HepG2 (cell line): ENCODE data around the gene PPP1R15A. TPM values are rescaled to one million over a fixed set of nuclear protein-coding genes. Genes with fewer than 3 reads are reported as not detected.

ENCODE experiments used
- ATAC-seq: fragments of 200-7000 bp; cut with Tn5 transposase; 3 replicates; pipeline ENCODE4 v1.9.1; 2020; ENCODE audit warnings: mild to moderate bottlenecking, moderate library complexity
- BruUV-seq: library from RNA; stranded (reverse); fragments of 400-500 nt; replicated peaks from 2 replicates; lab custom pipeline; 2021; lab: Mats Ljungman, UMichigan
- CTCF ChIA-PET: fragments of 300-600 bp; formaldehyde crosslinking; extraction: SDS; loops from one replicate; lab custom pipeline; 2021; ENCODE audit warnings: low total read pairs, inconsistent platforms, low intra/inter-chr PET ratio; lab: Yijun Ruan, JAX
- POLR2A ChIA-PET: fragments of 350-600 bp; sonication (Branson Sonifier 250); formaldehyde crosslinking; loops from one replicate; lab custom pipeline; 2020; ENCODE audit warnings: antibody characterized with exemption, inconsistent platforms; lab: Yijun Ruan, JAX
- DNase-seq: peaks from one replicate; pipeline ENCODE4 v3.0.0-alpha.2; 2015; ENCODE audit warnings: low spot score
- FAIRE-seq: peaks from 3 replicates; lab custom pipeline; 2011; peaks lifted over from hg19 to GRCh38; lab: Jason Lieb, UNC
- H2AFZ ChIP-seq: one replicate; pipeline ENCODE4 v1.6.1; 2011; ENCODE audit warnings: low read length, inconsistent platforms
- H3K27ac ChIP-seq: fragments of 300-600 bp; 3 replicates; pipeline ENCODE4 v1.8.0; 2011; ENCODE audit warnings: mixed run types, mild to moderate bottlenecking, mixed read lengths, low read length, inconsistent platforms; ENCODE audit not compliant: insufficient read depth; ENCODE audit errors: extremely low read length
- H3K27me3 ChIP-seq, 2 experiments: fragments of 200-600 bp in 1 of 2; 2 replicates in 1 of 2; 3 replicates in 1 of 2; pipeline versions ENCODE4 v1.6.0 to v1.8.0; 2011; ENCODE audit warnings: low read length in 2 of 2, mild to moderate bottlenecking in 2 of 2, moderate library complexity in 2 of 2, inconsistent platforms in 1 of 2; ENCODE audit not compliant: insufficient read depth in 2 of 2, control insufficient read depth in 1 of 2
- H3K36me3 ChIP-seq, 2 experiments: fragments of 200-600 bp in 1 of 2; replicated peaks in 1 of 2; 2 replicates in 1 of 2; 3 replicates in 1 of 2; pipeline versions ENCODE4 v1.5.1 to v1.8.0; 2011; ENCODE audit warnings: low read length in 2 of 2, inconsistent platforms in 1 of 2; ENCODE audit not compliant: insufficient read depth in 2 of 2, control insufficient read depth in 1 of 2
- H3K4me1 ChIP-seq: 2 replicates; pipeline ENCODE4 v1.5.1; 2012; ENCODE audit warnings: low read length, inconsistent platforms; ENCODE audit not compliant: insufficient read depth
- H3K4me2 ChIP-seq: 2 replicates; pipeline ENCODE4 v1.6.0; 2011; ENCODE audit warnings: low read depth, low read length, inconsistent platforms
- H3K4me3 ChIP-seq, 3 experiments: fragments of 200-600 bp in 1 of 3; sonication (generic), shearing (Covaris generic) in 1 of 3; replicated peaks in 1 of 3; 2 replicates each; pipeline ENCODE4 v1.5.1; 2011 to 2016; ENCODE audit warnings: low read length in 3 of 3, inconsistent platforms in 2 of 3, low read depth in 2 of 3, mild to moderate bottlenecking in 2 of 3, control low read depth in 1 of 3, mixed read lengths in 1 of 3; ENCODE audit not compliant: insufficient read depth in 1 of 3
- H3K79me2 ChIP-seq: one replicate; pipeline ENCODE4 v1.6.1; 2011; ENCODE audit warnings: low read length, inconsistent platforms; ENCODE audit not compliant: insufficient read depth
- H3K9ac ChIP-seq: 2 replicates; pipeline ENCODE4 v1.6.0; 2011; ENCODE audit warnings: mild to moderate bottlenecking, low read depth, low read length, inconsistent platforms; ENCODE audit not compliant: insufficient read depth
- H3K9me3 ChIP-seq: 2 replicates; pipeline ENCODE4 v1.5.1; 2012; ENCODE audit warnings: mild to moderate bottlenecking, low read length
- H4K20me1 ChIP-seq: 2 replicates; pipeline ENCODE4 v1.6.0; 2011; ENCODE audit warnings: inconsistent platforms, mild to moderate bottlenecking, low read length, moderate library complexity; ENCODE audit not compliant: insufficient read depth
- CREM ChIP-seq, 2 experiments: sonication (generic) in 1 of 2; formaldehyde crosslinking in 1 of 2; IDR thresholded peaks; 2 replicates each; pipeline versions ENCODE4 v1.4.0 to v1.6.1; 2016 to 2020; ENCODE audit warnings: antibody characterized with exemption in 1 of 2, mild to moderate bottlenecking in 1 of 2, missing genetic modification reagents in 1 of 2
- HCFC1 ChIP-seq: fragments of 150-350 bp; IDR thresholded peaks from 2 replicates; pipeline ENCODE4 v1.6.1; 2014; ENCODE audit warnings: low read depth, low read length
- HNF1B ChIP-seq: sonication (generic); formaldehyde crosslinking; IDR thresholded peaks from 2 replicates; pipeline ENCODE4 v1.5.1; 2020; ENCODE audit warnings: mild to moderate bottlenecking, moderate library complexity, missing genetic modification reagents
- PAWR ChIP-seq: sonication (generic); formaldehyde crosslinking; IDR thresholded peaks from 2 replicates; pipeline ENCODE4 v1.4.0; 2020; ENCODE audit warnings: missing genetic modification reagents, mild to moderate bottlenecking, borderline replicate concordance
- PAXIP1 ChIP-seq: sonication (generic); formaldehyde crosslinking; conservative IDR thresholded peaks from 2 replicates; pipeline ENCODE4 v1.4.0; 2020; ENCODE audit warnings: mild to moderate bottlenecking, missing genetic modification reagents, moderate library complexity
- POLR2A ChIP-seq, 2 experiments: IDR thresholded peaks; 2 replicates each; pipeline ENCODE4 v1.6.1; 2011; ENCODE audit warnings: low read depth in 2 of 2, low read length in 2 of 2, mild to moderate bottlenecking in 1 of 2, moderate library complexity in 1 of 2; ENCODE audit not compliant: insufficient read depth in 1 of 2
- TAF15 ChIP-seq: fragments of 200-400 bp; formaldehyde crosslinking; IDR thresholded peaks from one replicate; pipeline ENCODE4 v1.6.1; 2018; ENCODE audit warnings: mild to moderate bottlenecking, low read depth, low read length; ENCODE audit not compliant: poor library complexity, severe bottlenecking
- TBP ChIP-seq: sonication (generic); formaldehyde crosslinking; IDR thresholded peaks from 2 replicates; pipeline ENCODE4 v1.5.0; 2020; ENCODE audit warnings: missing genetic modification reagents
- THAP11 ChIP-seq: IDR thresholded peaks from 2 replicates; pipeline ENCODE4 v1.6.1; 2016; ENCODE audit warnings: missing biosample characterization, missing genetic modification reagents
- YY1 ChIP-seq: IDR thresholded peaks from 2 replicates; pipeline ENCODE4 v1.6.1; 2011; ENCODE audit warnings: low read length, low read depth, moderate library complexity, mild to moderate bottlenecking; ENCODE audit not compliant: insufficient read depth, insufficient replicate concordance
- ZNF143 ChIP-seq: sonication (generic); formaldehyde crosslinking; IDR thresholded peaks from 2 replicates; pipeline ENCODE4 v1.4.0; 2020; ENCODE audit warnings: missing genetic modification reagents
- ZNF335 ChIP-seq: sonication (generic); formaldehyde crosslinking; IDR thresholded peaks from 2 replicates; pipeline ENCODE4 v1.4.0; 2020; ENCODE audit warnings: missing genetic modification reagents
- WGBS: methylation state at CpG from one replicate; pipeline ENCODE4 v1.1.6; 2017; ENCODE audit warnings: low lambda C conversion rate; 5-methylcytosine and 5-hydroxymethylcytosine counted together
- in situ Hi-C: cut with HindIII; loops from 2 replicates; pipeline ENCODE4 v1.10.0; 2017; ENCODE audit warnings: low pct_unique_long_range_greater_than_20kb; ENCODE audit not compliant: extremely low pct_ligation_motif_present
- intact Hi-C: fragments of 100-400 bp; cut with micrococcal nuclease; formaldehyde crosslinking; loops from one replicate; pipeline ENCODE4 v1.10.0; 2022; ENCODE audit not compliant: unreplicated experiment
- polyA plus RNA-seq, 8 experiments: library from polyadenylated mRNA; depleted of rRNA in 3 of 8; stranded (reverse) in 7 of 8; unstranded in 1 of 8; fragments of >200 nt; fragmentation: Illumina TruSeq in 4 of 8; extraction: Trizol in 4 of 8; gene quantifications; 2 replicates each; pipeline versions ENCODE4 v1.2.1 to v1.2.3, GENCODE V29; 2011 to 2016; ENCODE audit warnings: low read depth in 4 of 8, missing spikeins in 1 of 8, mixed read lengths in 1 of 8; ENCODE audit not compliant: insufficient read depth in 1 of 8
- total RNA-seq, 5 experiments: library from RNA; depleted of rRNA; stranded (reverse); fragments of >200 nt; fragmentation: Illumina TruSeq; extraction: Trizol; gene quantifications; 2 replicates each; pipeline ENCODE4 v1.2.3, GENCODE V29; 2016; ENCODE audit warnings: low read depth in 1 of 5
- TF ChIP-seq, protein P1 (sequence below): sonication (generic); formaldehyde crosslinking; IDR thresholded peaks from 2 replicates; pipeline ENCODE4 v1.4.0; 2020; ENCODE audit warnings: missing genetic modification reagents, mild to moderate bottlenecking, borderline replicate concordance
- TF ChIP-seq, protein P2 (sequence below): sonication (generic); formaldehyde crosslinking; IDR thresholded peaks from 2 replicates; pipeline ENCODE4 v1.9.0; 2022; ENCODE audit warnings: missing genetic modification reagents, mild to moderate bottlenecking, borderline replicate concordance

Gene PPP1R15A
- total and polyA plus RNA-seq, 2 of the 13 experiments (the other 11 are each of a cell fraction or from before 2014, with no cell fraction given), result 15.6 to 18.5 TPM

DNA sequence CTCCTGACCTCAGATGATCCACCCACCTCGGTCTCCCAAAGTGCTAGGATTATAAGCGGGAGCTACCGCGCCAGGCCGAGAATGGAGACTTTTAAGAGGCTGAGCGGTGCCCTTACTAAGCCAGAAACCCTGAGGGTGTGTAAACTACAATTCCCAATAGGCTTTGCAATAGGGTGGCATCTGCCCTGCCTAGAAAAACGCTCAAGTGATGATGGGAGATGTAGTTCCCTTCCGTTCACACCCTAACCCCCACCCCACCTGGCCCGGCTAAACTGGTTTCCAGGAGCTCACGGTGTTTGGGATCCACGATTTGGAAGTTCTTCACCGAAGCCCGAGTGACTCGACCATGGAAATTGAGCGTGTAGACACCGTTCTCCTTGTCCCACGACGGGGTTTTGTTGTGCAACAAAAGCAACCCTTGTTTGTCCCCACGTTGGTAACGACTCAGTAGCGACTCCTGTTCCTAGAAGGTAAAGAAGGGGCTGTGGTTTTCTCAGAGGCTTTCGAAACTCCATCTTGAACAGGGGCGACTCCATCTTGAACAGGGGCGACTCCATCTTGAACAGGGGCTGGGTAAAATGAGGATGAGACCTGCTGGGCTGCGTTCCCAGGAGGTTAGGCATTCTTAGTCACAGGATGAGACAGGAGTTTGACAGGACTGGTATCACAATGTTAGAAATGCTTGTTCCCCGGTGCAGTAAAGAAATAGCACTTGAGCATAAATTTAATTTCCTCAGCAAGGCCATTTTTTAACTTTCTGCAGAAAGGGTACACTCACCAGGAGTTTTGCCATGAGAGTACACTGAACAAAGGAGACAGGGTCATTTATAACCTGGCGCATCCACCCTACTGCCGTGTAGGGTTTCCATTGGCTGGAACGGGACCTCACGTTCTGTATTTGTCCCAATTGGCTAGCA is 9.8 kb downstream of the PPP1R15A start:
- intact Hi-C loops, result no loop called here
- DNase-seq, result no peak
- CTCF ChIA-PET, result no interaction called here
- TF ChIP-seq PAWR (no peak), PAXIP1 (no peak), TAF15 (no peak), ZNF143 (peak; percentile 95), YY1 (peak; percentile 20), HCFC1 (peak; percentile 88), THAP11 (CRISPR knock-in tag) (peak; percentile 99), ZNF335 (CRISPR knock-in tag) (no peak), TBP (CRISPR knock-in tag) (0 out of 2 replicates have a peak, but pooled peaks have one; percentile 50), CREM (IDR thresholded peaks at IDR 0.05) (peak; percentile 63; the same call in 1 of the 2 replicates), CREM (CRISPR knock-in tag; IDR thresholded peaks at IDR 0.05) (no peak), HNF1B (peak; percentile 22; the same call in 1 of the 2 replicates), POLR2A (IDR thresholded peaks at IDR 0.05; ENCODE audit: insufficient read depth in 1 of 2, low read depth in 2 of 2, low read length in 2 of 2) (peak in 1 of 2 experiments; percentile 22; a peak in 1 of 4 replicates)
- TF ChIP-seq, protein P1, sequence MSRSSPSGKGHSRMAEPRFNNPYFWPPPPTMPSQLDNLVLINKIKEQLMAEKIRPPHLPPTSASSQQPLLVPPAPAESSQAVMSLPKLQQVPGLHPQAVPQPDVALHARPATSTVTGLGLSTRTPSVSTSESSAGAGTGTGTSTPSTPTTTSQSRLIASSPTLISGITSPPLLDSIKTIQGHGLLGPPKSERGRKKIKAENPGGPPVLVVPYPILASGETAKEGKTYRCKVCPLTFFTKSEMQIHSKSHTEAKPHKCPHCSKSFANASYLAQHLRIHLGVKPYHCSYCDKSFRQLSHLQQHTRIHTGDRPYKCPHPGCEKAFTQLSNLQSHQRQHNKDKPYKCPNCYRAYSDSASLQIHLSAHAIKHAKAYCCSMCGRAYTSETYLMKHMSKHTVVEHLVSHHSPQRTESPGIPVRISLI, result no peak
- TF ChIP-seq, protein P2, sequence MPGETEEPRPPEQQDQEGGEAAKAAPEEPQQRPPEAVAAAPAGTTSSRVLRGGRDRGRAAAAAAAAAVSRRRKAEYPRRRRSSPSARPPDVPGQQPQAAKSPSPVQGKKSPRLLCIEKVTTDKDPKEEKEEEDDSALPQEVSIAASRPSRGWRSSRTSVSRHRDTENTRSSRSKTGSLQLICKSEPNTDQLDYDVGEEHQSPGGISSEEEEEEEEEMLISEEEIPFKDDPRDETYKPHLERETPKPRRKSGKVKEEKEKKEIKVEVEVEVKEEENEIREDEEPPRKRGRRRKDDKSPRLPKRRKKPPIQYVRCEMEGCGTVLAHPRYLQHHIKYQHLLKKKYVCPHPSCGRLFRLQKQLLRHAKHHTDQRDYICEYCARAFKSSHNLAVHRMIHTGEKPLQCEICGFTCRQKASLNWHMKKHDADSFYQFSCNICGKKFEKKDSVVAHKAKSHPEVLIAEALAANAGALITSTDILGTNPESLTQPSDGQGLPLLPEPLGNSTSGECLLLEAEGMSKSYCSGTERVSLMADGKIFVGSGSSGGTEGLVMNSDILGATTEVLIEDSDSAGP (CRISPR knock-in tag), result 0 out of 2 replicates have a peak, but pooled peaks have one; percentile 15

More for the DNA sequence above, 9.8 kb downstream of the PPP1R15A start:
- in situ Hi-C loops, result no loop called here
- Histone ChIP-seq H3K79me2 (no peaks in the 10 kb centered on the region), H2AFZ (no peak overlapping the region), H3K36me3 (no peaks in the 10 kb centered on the region), H3K4me3 (no peak overlapping the region), H3K4me2 (no peak overlapping the region), H3K27ac (no peak overlapping the region), H3K9ac (no peak overlapping the region), H4K20me1 (no peaks in the 10 kb centered on the region), H3K9me3 (no peaks in the 10 kb centered on the region), H3K27me3 (no peaks in the 10 kb centered on the region; a peak in 1 of 5 replicates), H3K4me1 (peaks cover 13% of the 10 kb centered on the region)
- 71% methylated on average over 22 of the region's 30 CpGs for WGBS
- POLR2A ChIA-PET, result interaction anchor here (0.7 to 2.8 kb wide), 4 partner anchors 10 to 88 kb away, joined by 3 to 28 read pairs (median 6); partner anchors contain the start of genes NUCB1 and PPP1R15A
- FAIRE-seq, result no peak
- no TSS peak for BruUV-seq
- ATAC-seq, result peak; percentile 64
